GM12878 (cell line): ENCODE data around the gene GPC6. TPM values are rescaled to one million over a fixed set of nuclear protein-coding genes. Genes with fewer than 3 reads are reported as not detected.

Experiments
- ATAC-seq: fragments of 200-7000 bp; cut with Tn5 transposase; 3 replicates; pipeline ENCODE4 v1.9.1; 2020; ENCODE audit warnings: mild to moderate bottlenecking, moderate library complexity
- BruUV-seq: library from RNA; stranded (reverse); fragments of 400-500 nt; replicated peaks from 2 replicates; lab custom pipeline; 2021; lab: Mats Ljungman, UMichigan
- CTCF ChIA-PET: fragments of 300-600 bp; sonication (Branson Sonifier 250); formaldehyde crosslinking; extraction: SDS; loops from one replicate; lab custom pipeline; 2021; ENCODE audit warnings: inconsistent platforms; lab: Yijun Ruan, JAX
- POLR2A ChIA-PET: fragments of 350-600 bp; formaldehyde crosslinking; extraction: SDS; loops from one replicate; lab custom pipeline; 2021; ENCODE audit warnings: inconsistent platforms; lab: Charles Lee
- RAD21 ChIA-PET: fragments of 300-600 bp; sonication (Branson Sonifier 250); formaldehyde crosslinking; loops from one replicate; lab custom pipeline; 2023; ENCODE audit warnings: antibody characterized with exemption; ENCODE audit not compliant: unreplicated experiment; lab: Charles Lee
- SMC1A ChIA-PET: fragments of 300-600 bp; sonication (Branson Sonifier 250); formaldehyde crosslinking; loops from one replicate; lab custom pipeline; 2023; ENCODE audit not compliant: unreplicated experiment, uncharacterized antibody; lab: Charles Lee
- DNase-seq: peaks from one replicate; pipeline ENCODE4 v3.0.0-alpha.2; 2011; ENCODE audit warnings: low read depth, low spot score
- FAIRE-seq: peaks from 3 replicates; lab custom pipeline; 2011; peaks lifted over from hg19 to GRCh38; lab: Jason Lieb, UNC
- H2AFZ ChIP-seq: 2 replicates; pipeline ENCODE4 v1.6.0; 2011; ENCODE audit warnings: low read depth, low read length, control low read depth; ENCODE audit not compliant: control insufficient read depth
- H3K27ac ChIP-seq: 2 replicates; pipeline ENCODE4 v1.5.1; 2011; ENCODE audit warnings: control low read depth; ENCODE audit not compliant: control insufficient read depth, insufficient read depth
- H3K27me3 ChIP-seq, 2 experiments: replicated peaks in 1 of 2; 2 replicates each; pipeline versions ENCODE4 v1.6.0 to v1.6.1; 2011; ENCODE audit warnings: low read length in 1 of 2; ENCODE audit not compliant: control insufficient read depth in 2 of 2, insufficient read depth in 2 of 2
- H3K36me3 ChIP-seq, 2 experiments: 2 replicates each; pipeline ENCODE4 v1.5.1; 2011; ENCODE audit warnings: low read length in 1 of 2; ENCODE audit not compliant: control insufficient read depth in 2 of 2, insufficient read depth in 2 of 2
- H3K4me1 ChIP-seq: 2 replicates; pipeline ENCODE4 v1.6.1; 2011; ENCODE audit warnings: mild to moderate bottlenecking, low read length, moderate library complexity, mixed read lengths; ENCODE audit not compliant: control insufficient read depth, insufficient read depth
- H3K4me2 ChIP-seq: 2 replicates; pipeline ENCODE4 v1.6.0; 2011; ENCODE audit warnings: control low read depth; ENCODE audit not compliant: control insufficient read depth, insufficient read depth
- H3K4me3 ChIP-seq: fragments of 200-600 bp; sonication (generic); 2 replicates; pipeline ENCODE4 v1.5.1; 2016
- H3K79me2 ChIP-seq: 2 replicates; pipeline ENCODE4 v1.6.0; 2011; ENCODE audit warnings: low read length; ENCODE audit not compliant: control insufficient read depth, insufficient read depth
- H3K9ac ChIP-seq: 2 replicates; pipeline ENCODE4 v1.8.0; 2011; ENCODE audit warnings: low read length, control low read depth, mixed read lengths; ENCODE audit not compliant: control insufficient read depth, insufficient read depth
- H3K9me3 ChIP-seq: replicated peaks from 3 replicates; pipeline ENCODE4 v1.5.1; 2011; ENCODE audit warnings: mild to moderate bottlenecking, low read length; ENCODE audit not compliant: control insufficient read depth, insufficient read depth
- H4K20me1 ChIP-seq: 2 replicates; pipeline ENCODE4 v1.6.0; 2011; ENCODE audit not compliant: control insufficient read depth, insufficient read depth
- CBX3 ChIP-seq: fragments of 200-600 bp; sonication (generic); IDR thresholded peaks from 2 replicates; pipeline ENCODE4 v1.6.1; 2016; ENCODE audit warnings: low read depth, borderline replicate concordance
- IKZF1 ChIP-seq: fragments of 450-650 bp; conservative IDR thresholded peaks from 2 replicates; pipeline ENCODE4 v1.6.1; 2017; ENCODE audit warnings: antibody characterized with exemption, mild to moderate bottlenecking
- MYC ChIP-seq: IDR thresholded peaks from 2 replicates; pipeline ENCODE4 v1.6.1; 2011; ENCODE audit warnings: mild to moderate bottlenecking, low read length, moderate library complexity, inconsistent platforms; ENCODE audit not compliant: insufficient read depth, insufficient replicate concordance, insufficient read length, severe bottlenecking
- NR2C2 ChIP-seq: IDR thresholded peaks from 2 replicates; pipeline ENCODE4 v1.6.1; 2011; ENCODE audit warnings: borderline replicate concordance, low read depth; ENCODE audit not compliant: control insufficient read depth, insufficient read length
- POLR2A ChIP-seq: IDR thresholded peaks from 2 replicates; pipeline ENCODE4 v1.6.1; 2011; ENCODE audit warnings: low read depth, mild to moderate bottlenecking, low read length
- POLR2AphosphoS2 ChIP-seq: IDR thresholded peaks from 2 replicates; pipeline ENCODE4 v1.6.1; 2011; ENCODE audit warnings: low read depth, mild to moderate bottlenecking, low read length, improper control_type of control experiment, moderate library complexity
- RUNX3 ChIP-seq: IDR thresholded peaks from 2 replicates; pipeline ENCODE4 v1.6.1; 2012; ENCODE audit warnings: low read length, inconsistent platforms
- SREBF2 ChIP-seq: IDR thresholded peaks from 2 replicates; pipeline ENCODE4 v1.6.1; 2012; ENCODE audit warnings: mild to moderate bottlenecking, low read length
- YY1 ChIP-seq: IDR thresholded peaks from 2 replicates; pipeline ENCODE4 v1.6.1; 2011; ENCODE audit warnings: low read depth, mild to moderate bottlenecking, low read length
- in situ Hi-C: fragments of 300-500 bp; cut with MboI; formaldehyde crosslinking; loops from 9 replicates; pipeline ENCODE4 v1.14.3; 2018; ENCODE audit warnings: mixed read lengths
- intact Hi-C: fragments of 100-400 bp; cut with micrococcal nuclease; formaldehyde crosslinking; loops from one replicate; pipeline ENCODE4 v1.14.2; 2022; ENCODE audit not compliant: unreplicated experiment
- polyA plus RNA-seq, 11 experiments: library from polyadenylated mRNA; depleted of rRNA in 4 of 11; unstranded in 6 of 11; stranded (reverse) in 5 of 11; fragments of >200 nt; fragmentation: Nextera tagmentation in 4 of 11; fragmentation: Illumina TruSeq in 1 of 11; extraction: Ambion mirVana in 4 of 11; extraction: Trizol in 1 of 11; gene quantifications; 1 replicate in 1 of 11; 2 replicates in 10 of 11; pipeline versions ENCODE4 v1.2.1 to v1.2.3, GENCODE V29; 2011 to 2016; ENCODE audit warnings: inconsistent platforms in 2 of 11, missing spikeins in 2 of 11, low read depth in 1 of 11
- total RNA-seq, 4 experiments: library from RNA; depleted of rRNA in 3 of 4; stranded (reverse); fragments of >200 nt in 3 of 4; fragmentation: Illumina TruSeq in 1 of 4; extraction: Trizol in 1 of 4; gene quantifications; 2 replicates each; pipeline versions ENCODE4 v1.2.1 to v1.2.3, GENCODE V29; 2013 to 2021

GPC6 gene
- total and polyA plus RNA-seq, 10 of the 15 experiments (the other 5 are each of a cell fraction or from before 2014, with no cell fraction given), result 0.03 to 0.04 (median 0.03) TPM; not detected in 7

- no peak for TF ChIP-seq NR2C2
- TF ChIP-seq SREBF2, result no peak
- TF ChIP-seq POLR2A, result no peak
- no peak for TF ChIP-seq YY1
- TF ChIP-seq CBX3, result no peak
- TF ChIP-seq RUNX3, result no peak
Observed at GRCh38 chr13:93256998-93257397, 30.4 kb downstream of the GPC6 start (continued).

GRCh38 chr13:93259527-93260080 lies 33.0 kb downstream of the GPC6 start:
- FAIRE-seq, result no peak
- no peak overlapping the region for H3K27ac ChIP-seq
- no peak overlapping the region for H2AFZ ChIP-seq
- H3K27me3 ChIP-seq, result no peaks in the 10 kb centered on the region
- H3K9ac ChIP-seq, result no peak overlapping the region
- BruUV-seq, result no TSS peak
- H4K20me1 ChIP-seq, result no peaks in the 10 kb centered on the region
- ChIA-PET CTCF (no interaction called here), RAD21 (no interaction called here), POLR2A (no interaction called here), SMC1A (no interaction called here)
- H3K36me3 ChIP-seq, result no peaks in the 10 kb centered on the region
- H3K9me3 ChIP-seq, result no peaks in the 10 kb centered on the region
- no peaks in the 10 kb centered on the region for H3K79me2 ChIP-seq
- intact Hi-C loops, result no loop called here
- H3K4me3 ChIP-seq, result no peak overlapping the region
- TF ChIP-seq MYC (no peak), POLR2AphosphoS2 (no peak), IKZF1 (no peak)
- in situ Hi-C loops, result no loop called here
- DNase-seq, result no peak
- H3K4me2 ChIP-seq, result no peak overlapping the region
- no peaks in the 10 kb centered on the region for H3K4me1 ChIP-seq
- no peak for ATAC-seq
